ENCODE results near the gene GNAI3.

DNA sequence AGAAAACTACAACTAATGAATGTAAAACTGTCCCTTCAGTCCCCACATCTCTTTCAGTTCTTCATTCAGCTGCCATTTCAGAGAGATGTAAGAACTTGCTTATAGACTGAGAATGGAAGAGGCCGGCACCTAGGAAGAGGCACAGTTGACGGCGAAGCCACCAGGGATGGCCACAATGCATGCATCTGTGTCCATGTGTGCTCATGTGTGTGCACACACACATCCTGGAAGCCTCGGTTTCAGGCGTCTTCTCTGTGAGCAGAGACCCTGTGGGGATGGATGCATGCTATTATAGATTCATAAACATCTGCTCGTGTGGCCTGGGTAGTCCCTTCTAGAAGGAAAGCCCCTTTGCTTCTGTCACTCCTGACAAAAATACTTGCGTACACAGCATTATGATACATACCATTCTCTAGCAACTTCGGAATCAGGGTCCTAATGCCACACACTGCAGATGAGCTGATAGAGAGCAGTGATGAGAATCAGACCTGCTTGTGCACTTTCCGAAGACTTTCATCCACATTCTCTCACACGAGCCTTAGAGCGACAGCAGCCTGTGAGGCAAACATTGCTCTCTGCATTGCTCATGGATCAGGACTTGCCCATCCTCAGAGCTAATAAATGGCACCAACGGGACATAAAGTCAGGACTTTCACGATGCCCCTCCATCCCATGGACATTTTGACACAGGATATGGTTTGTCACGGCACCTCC, 21.2 kb upstream of the GNAI3 start:
- TF ChIP-seq POLR2A (IDR thresholded peaks at IDR 0.05) (no peak), EP300 (IDR thresholded peaks at IDR 0.05) (no peak), POLR2AphosphoS5 (IDR thresholded peaks at IDR 0.05) (no peak)
- TF ChIP-seq, protein P1, sequence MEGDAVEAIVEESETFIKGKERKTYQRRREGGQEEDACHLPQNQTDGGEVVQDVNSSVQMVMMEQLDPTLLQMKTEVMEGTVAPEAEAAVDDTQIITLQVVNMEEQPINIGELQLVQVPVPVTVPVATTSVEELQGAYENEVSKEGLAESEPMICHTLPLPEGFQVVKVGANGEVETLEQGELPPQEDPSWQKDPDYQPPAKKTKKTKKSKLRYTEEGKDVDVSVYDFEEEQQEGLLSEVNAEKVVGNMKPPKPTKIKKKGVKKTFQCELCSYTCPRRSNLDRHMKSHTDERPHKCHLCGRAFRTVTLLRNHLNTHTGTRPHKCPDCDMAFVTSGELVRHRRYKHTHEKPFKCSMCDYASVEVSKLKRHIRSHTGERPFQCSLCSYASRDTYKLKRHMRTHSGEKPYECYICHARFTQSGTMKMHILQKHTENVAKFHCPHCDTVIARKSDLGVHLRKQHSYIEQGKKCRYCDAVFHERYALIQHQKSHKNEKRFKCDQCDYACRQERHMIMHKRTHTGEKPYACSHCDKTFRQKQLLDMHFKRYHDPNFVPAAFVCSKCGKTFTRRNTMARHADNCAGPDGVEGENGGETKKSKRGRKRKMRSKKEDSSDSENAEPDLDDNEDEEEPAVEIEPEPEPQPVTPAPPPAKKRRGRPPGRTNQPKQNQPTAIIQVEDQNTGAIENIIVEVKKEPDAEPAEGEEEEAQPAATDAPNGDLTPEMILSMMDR (IDR thresholded peaks at IDR 0.05), result no peak

All from upper lobe of left lung (tissue), 4 donors.